Jurkat, Clone E6-1 (cell line): ENCODE measurements around the gene PLXND1.

Experiments
- DNase-seq: peaks from one replicate; pipeline ENCODE4 v3.0.0-alpha.2; 2011; ENCODE audit warnings: low read depth, low spot score
- H3K4me3 ChIP-seq: 2 replicates; pipeline ENCODE4 v1.5.1; 2011; ENCODE audit warnings: mild to moderate bottlenecking, low read length, control low read depth, moderate library complexity

The PLXND1 gene

DNA sequence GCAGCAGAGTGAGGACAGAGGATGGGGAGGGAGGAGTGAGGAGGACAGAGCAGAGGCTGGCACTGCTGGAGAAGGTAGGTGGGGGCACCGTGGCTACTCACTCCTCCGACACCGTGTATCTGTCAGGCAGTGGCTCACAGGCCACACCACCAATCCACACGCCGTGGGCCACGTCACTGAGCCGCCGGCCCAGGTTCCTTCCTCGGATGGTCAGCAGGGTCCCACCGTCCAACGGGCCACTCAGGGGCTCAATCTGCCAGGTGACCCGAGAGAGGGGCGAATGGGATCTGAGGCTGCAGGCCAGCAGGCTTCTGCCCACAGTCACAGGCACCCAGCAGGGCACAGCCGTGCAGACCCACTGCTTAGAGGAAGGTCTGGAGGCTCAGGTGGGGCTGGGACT lies 33.0 kb downstream of the PLXND1 start:
- no peak overlapping the region for H3K4me3 ChIP-seq
- DNase-seq: no peak

DNA sequence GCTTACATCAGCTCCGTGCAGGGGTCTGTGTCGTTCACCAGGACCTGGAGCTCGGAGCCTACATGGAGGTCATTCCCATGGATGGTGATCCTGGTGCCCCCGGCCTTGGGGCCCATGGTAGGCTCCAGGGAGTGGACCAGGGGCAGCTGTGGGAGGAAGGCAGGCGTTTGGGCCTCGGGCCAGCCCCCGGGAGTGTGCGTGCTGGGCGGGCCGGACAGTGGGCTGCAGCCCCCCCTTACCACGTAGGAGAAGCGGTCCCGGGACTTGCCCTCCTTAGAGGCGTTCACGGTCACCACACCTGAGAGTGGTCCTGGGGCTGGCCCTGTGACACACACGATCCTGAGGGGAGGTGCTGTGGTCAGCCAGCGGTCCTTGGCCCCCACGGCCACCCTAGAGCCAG lies 33.9 kb downstream of the PLXND1 start:
- no peak for DNase-seq
- H3K4me3 ChIP-seq: no peak overlapping the region

DNA sequence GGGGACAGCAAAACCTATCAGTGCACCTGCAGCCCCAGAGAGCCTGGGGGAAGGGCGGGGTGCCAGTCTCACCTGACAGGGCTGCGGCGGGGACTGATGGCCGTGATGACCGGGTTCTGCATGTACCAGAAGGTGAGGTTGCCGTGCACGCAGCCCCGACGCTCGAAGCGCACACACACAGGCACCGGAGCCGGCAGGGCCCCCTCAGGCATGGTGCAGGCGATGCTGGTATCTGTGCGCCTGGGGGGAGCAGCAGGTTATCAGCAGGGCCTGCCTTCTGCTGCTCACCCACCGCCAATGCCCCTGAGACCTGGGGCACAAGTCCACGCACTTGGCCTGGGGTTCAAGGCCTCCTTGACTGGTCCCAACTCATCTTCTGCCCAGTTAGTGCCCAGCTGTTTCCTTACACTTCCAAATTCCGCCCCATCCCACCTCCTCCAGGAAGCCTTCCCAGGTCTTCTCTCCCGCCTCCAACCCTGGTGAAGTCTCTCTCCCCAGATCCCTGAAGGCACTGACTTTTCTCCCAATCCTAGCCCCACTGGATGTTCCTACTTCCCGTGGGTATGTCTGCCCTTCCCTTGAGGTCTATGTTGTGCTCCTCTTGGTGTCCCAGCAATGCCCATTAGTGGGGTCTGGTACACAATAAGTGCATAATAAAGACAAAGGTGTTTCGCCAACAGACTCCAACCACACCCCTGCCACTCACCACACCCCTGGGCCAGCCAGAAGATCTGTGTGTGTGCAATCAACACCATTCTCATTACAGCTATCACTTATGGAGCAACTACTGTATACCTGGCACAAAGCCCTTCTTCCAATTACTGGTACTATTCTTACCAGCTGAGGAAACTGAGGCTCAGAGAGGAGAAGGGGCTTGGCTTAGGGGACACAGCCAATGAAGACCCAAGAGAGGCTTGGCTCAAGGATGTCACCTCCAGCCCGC lies 34.6 kb downstream of the PLXND1 start:
- no peak for DNase-seq
- H3K4me3 ChIP-seq: no peak overlapping the region

DNA sequence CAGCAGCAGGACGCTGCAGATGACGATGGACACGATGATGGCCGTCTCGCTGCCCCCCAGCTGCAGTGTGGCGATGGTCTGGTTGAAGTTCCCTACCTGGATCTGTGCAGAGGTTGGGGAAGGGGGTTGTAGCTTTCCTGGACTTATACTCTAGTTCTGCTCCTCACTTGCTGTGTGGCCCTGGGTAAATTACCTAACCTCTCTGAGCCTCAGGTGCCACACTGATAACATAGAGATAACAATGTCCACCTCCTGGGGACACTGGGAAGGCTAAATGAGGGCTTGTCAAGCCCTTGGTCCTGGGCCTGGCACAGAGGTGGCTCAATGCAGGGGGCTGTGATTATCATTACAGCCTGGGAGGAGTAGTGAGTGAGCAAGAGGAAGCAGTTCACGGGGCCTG lies 36.6 kb downstream of the PLXND1 start:
- no peak overlapping the region for H3K4me3 ChIP-seq
- DNase-seq: no peak

DNA sequence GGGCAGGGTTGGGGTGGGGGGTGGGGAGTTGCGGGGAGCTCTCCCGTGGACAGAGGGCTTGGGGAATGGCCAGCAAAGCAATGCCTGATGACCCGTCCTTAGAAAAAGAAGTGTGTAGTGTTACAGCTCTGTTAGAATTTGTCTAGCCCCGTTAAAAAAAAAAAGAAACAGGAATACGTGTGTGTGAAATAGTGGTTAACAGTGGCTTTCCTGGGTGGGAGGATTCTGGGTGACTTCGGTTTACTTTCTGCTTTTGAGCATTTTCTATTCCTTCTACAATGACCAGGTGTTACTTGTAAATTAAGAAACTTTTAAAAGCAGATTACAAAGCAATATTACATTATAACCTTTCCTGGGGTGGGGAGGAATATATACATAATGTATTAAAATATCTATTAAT lies 38.5 kb downstream of the PLXND1 start:
- DNase-seq: no peak
- no peak overlapping the region for H3K4me3 ChIP-seq

DNA sequence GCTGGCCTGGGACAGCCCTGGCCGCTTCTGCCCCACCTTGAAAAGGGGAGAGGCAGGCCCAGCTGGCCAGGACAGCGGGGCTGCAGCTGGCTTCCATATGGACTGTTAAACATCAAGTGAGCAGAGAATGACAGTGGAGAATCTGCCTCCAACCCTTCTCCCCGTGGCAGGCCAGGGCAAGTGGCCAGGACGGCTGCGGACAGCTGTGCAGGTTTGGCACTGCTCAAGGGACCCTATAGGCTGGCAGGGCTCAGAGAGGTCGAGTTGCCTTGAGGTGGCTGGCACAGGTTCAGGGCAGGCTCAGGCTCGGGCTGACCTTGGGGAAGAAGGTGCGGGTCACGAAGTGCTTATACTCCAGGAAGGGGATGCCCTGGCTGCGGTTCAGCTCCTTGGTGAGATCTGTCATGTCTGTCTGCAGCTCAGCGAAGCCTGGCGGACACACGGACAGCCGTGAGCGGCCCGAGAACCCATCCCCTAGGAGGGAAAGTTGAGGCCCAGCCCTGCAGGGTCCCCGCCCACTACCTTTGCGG lies 39.2 kb downstream of the PLXND1 start:
- no peak overlapping the region for H3K4me3 ChIP-seq
- no peak for DNase-seq

DNA sequence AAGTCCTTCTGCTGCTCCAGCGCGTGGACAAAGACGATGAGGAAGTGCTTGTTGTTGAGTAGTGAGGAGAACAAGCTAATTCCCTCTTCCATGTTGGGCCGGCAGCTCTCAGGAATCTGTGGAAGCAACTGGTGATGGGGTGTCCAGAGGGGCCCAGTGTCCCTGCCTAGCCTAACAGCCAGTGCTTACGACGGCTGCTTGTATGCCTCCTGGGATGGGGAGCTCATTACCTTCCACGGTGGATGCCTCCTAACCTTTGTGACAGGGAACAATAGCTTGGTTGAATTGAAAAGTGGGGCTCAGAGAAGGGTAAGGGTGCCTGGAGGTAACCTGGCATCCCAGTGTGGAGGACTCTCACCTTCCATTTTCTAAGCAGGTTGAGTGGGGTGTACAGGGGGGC lies 40.6 kb downstream of the PLXND1 start:
- DNase-seq: no peak
- H3K4me3 ChIP-seq: no peak overlapping the region

DNA sequence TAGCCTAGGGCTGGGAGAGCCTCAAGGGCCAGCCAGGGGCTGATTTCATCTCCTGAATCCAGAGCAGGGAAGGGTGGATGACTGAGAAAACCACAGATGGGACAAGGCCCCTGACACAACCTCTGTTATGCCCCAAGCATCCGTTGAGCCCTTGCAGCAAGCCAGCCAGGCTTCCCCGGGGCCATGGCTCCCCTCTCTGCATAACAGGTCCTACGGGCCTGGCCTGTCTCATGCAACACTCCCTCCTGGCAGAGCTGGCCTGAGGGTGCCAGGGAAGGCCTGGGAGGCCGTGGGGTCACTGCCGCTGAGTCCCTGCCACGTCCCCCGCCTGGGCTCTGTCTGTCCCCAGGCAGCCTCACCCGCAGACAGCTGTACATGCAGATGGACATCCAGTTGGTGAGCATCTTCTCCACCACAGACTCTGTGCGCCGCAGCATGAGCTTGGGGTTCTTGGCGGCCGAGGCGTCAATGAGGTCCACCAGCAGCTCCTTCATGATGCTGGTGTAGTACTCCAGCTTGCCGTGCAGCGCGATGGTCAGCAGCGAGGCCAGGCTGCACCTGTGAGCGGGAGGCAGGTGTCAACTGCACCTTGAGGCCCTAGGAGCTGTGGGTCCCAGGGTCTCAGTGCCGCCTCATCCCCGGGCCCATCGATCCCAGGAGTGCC lies 41.4 kb downstream of the PLXND1 start:
- H3K4me3 ChIP-seq: no peak overlapping the region
- DNase-seq: no peak

DNA sequence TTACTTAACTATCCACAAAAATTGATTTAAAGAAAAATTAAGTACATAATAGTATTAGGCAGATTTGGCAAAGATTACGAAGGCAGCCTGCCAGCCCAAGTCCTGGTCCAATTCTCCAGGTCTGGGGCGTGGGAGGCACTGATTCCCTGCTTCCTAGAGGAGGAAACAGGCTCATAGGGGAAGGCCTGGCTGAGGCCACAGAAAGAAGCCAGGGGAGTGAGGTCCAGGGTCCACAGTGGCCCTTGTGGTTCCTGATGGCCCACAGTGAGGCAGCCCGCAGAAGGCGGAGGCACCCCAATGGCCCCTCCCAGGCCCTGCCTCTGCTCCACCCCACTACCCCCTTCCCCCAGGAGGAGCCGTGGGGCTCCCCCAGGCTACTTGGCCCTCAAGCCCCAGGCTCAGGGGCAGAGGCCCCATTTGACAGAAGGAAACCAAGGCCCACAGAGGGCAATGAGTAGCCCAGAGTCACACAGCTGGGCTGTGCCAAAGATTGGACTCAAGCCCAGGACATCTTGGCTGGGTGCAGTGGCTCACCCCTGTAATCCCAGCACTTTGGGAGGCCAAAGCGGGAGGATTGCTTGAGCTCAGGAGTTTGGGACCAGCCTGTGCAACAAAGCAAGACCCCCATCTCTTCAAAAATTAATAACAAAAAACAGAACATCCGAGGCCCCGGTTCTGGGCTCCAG lies 42.5 kb downstream of the PLXND1 start:
- no peak overlapping the region for H3K4me3 ChIP-seq
- DNase-seq: no peak

DNA sequence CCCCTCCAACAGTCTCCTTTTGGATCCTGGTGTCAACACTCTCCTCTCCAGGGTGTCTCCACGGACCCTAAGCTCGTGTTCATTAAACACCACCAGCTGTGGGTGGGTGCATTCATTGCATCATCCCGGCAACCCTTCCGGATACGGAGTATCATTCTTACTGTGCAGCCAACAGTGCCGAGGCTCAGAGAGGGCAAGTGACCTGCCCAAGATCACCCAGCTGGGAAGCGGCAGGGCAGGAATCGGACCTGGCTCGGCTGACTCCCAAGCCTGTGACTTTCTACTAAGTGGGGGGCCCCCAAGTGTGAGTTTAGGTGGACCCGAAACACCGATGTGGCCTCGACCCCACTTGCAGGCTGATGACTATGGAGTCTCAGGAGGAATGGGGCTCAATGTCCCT lies 43.1 kb downstream of the PLXND1 start:
- no peak overlapping the region for H3K4me3 ChIP-seq
- no peak for DNase-seq

DNA sequence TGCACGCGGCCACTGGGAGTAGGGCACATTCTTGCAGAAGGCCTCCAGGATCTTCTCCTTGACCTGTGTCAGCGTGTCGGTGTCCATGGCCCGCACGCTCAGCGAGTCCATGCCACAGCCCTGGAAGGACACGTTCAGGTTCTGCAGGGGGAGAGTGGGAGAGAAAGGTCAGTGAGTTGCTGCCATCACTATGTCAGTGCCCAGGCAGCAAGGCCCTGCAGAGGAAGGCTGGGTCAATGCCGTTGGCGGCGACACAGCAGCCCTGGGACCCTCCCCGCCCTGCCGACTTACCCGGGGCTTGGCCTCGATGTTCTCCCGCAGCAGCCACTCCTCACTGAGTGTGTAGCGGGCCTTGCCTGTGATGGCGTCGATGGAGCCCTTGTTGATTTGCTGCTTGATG lies 43.7 kb downstream of the PLXND1 start:
- no peak for DNase-seq
- no peak overlapping the region for H3K4me3 ChIP-seq

DNA sequence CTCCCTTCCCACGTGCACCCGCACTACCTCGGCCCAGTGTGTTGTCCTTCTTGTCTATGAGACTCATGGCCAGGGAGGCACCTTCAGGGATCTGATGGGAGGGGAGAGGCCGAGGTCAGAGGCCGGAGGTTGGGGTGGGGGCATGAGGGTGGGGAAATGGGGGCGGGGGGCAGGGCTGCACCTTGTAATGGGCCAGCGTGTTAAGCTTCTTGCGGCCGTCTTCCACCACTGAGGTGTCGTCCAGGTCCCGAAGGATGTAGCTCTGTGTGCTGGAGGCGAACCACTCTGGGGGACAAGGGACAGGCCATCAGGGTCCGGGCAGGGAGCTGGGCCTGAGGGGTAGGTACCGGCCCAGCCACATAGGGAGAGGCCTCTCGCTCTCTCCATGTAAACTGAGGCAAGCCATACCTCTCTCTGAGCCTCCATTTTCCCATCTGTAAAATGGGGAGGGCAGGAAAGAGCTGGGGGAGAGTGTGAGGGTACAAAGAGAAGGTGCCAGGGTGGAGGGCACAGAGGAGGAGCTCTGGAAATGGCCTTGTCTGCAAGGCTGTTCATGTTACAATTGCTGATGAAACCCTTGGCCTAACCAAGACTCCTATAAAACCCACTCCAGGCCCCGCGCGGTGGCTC lies 44.7 kb downstream of the PLXND1 start:
- no peak overlapping the region for H3K4me3 ChIP-seq
- DNase-seq: no peak

DNA sequence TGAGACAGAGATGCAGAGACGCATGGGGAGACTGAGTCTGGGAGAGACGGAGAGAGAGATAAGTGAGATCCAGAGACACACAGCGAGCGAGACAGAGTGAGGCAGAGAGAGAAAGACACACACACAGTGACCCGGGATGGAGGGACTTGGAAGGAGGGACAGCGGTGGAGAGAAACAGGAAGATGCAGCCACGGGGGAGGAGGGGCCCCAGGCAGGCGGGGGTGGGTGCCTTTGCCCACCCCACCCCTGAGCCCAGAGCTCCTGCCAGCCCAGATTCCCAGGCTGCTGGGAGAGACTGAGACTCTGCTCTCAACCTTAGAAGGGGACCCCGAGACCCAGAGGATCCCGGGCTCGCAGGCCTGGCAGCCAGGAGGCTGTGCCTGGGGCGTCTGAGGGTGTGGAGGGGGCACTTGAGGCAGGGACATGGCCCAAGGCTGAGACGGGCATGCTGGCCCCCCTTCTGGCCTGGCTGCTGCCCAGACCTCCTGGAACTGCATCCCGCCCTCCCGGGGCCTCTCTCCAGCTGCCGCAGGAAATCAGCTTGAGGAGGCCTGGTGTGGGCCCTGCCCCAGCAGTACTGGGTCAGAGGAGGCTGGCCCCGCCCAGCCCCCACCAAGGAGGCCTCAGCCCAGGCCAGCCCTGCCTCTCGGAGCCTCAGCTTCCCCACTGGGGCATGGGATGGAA lies 45.4 kb downstream of the PLXND1 start:
- no peak overlapping the region for H3K4me3 ChIP-seq

DNA sequence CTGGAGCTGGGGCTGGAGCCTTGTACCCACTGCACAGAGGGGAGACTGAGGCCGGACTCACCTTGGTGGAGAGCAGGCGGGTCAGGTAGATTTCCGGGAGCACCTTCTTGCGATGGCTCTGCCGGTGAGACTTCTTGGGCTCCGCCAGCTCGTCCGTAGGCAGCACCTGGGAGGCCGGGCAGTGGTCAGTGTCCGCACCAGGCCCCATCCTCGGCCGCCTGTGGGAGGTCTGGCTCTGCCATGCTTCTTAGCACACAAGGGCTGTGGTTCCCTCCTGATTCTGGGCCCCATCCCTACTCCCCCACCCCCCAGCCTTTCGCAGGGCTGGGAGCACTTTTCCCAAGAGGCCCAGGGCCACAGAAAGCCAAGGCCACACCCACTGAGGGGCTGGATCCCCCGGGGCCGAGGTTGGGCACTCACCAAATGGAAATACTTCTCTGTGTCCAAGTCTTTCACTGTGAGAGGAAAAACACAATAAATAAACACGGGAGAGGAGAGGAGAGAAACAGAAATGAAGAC lies 46.1 kb downstream of the PLXND1 start:
- DNase-seq: no peak
- H3K4me3 ChIP-seq: no peak overlapping the region

More for the DNA sequence above, 45.4 kb downstream of the PLXND1 start:
- DNase-seq: no peak

DNA sequence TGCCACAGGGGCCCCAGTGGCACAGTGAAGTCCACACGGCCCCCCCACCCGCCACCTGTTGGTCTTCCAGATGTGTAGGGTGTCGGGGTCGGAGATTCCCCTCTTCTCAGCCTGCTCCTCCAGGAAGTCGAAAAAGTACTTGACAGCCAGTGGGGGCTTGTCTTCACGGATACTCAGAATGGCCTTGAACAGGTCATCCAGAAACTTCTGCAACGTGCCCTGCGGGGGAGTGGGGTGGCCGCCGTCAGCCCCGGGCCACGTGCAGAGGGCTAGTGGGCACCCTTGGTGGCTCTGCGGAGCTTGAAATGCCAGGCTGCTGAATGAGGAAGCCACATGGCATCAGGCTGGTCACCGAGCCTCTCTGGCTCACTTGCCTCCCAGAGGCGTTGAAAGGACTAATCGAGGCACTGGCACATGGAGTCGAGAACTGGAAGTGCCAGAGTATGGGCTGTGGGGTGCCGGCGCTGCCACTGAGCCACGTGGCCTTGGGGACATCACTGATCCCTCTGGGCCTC lies 46.9 kb downstream of the PLXND1 start:
- DNase-seq: no peak
- no peak overlapping the region for H3K4me3 ChIP-seq

DNA sequence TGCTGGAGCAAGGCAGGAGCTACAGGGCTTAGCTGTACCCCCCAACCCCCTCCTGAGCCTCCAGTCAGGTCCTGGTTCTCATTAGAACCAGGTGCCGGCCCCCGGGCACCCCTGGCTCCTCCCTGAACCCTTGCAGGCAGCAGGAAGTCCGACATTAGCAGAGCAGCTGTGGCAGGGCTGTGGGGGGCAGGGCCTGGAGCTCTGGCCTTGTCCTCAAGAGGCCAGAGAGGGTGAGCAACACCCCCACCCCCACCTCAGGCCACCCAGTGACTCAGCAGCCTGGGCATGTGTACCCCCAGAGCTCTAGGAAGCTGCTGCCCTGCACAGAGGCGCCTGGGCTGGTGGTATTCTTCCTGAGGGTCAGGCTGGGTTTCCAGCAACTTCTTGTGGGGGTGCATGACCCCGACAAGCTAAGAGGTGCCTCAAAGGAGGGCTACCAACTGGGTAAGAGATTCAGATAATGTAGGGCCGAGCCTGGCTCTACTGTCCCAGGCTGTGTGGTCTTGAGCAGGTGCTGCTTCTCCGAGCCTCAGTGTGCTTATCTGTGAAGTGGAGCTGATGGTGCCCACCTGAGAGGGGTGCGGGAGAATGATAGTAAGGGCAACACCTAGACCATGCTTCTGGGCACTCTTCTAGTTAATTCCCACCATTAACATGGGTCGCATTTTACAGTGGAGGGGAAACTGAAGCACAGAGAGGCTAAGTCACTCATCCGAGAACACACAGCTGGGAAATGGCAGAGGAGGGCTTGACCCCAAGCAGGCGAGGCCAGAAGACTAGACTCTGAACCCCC lies 47.5 kb downstream of the PLXND1 start:
- no peak overlapping the region for H3K4me3 ChIP-seq

DNA sequence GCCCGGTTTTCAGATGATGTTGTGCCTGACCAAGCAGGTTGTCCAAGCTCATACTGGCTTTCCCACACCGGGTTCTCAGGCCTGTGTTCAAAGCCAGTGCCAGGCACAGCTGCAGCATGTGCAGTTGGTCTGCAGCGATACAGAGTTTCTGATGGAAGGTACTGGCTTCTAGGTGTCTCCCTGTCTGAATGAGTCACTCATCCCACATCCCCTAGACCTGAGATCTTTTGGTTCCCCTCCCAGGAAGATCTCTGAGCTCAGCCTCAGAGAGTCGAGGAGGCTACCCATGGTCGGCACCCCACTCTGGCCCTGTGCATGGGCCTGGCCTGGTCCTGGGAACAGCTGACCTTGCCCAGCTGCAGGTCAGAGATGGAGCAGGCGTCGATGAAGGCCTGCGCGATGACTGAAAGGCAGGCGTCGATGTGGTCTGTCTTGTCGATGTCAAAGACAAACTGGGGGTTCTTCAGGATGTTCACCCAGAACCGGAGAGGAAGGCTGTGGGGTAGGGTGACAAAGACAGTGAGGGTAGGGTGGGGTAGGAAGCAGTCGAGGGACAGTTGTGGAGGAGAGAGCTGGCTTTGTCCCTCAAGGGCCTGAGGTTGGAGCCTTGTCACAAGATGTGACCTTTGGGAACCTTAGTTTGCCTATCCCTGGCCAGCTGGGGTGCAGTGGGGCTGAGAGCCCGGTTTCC lies 48.2 kb downstream of the PLXND1 start:
- no peak for DNase-seq
- H3K4me3 ChIP-seq: no peak overlapping the region

More for the DNA sequence above, 47.5 kb downstream of the PLXND1 start:
- DNase-seq: no peak
